ENCODE measurements around the gene RPL38. TPM values are rescaled to one million over a fixed set of nuclear protein-coding genes. Genes with fewer than 3 reads are reported as not detected.

Gene RPL38
- total RNA-seq, 1 donor from 2014 or later, result 747 TPM

DNA sequence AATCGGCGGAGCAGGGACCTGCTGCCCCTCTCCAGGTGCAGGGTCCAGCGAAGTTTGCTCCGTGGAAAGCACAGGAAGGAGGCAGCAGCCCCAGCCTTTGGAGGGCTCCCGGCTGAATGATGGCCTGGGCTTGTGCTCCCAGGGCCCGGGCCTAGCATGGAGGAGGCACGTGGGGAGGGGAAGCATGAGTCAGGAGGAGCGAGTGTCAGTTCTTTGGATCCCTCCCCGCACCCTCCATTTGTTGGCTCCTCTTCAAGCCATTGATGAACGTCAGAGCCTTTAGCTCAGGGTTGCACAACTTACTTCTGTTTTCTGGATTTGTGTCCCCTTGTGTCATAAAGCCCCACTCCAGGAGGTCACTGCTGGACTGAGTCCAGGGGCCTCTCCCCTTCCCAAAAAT lies 35.7 kb downstream of the RPL38 start:
- ATAC-seq, result no peak
- DNase-seq (ENCODE audit: missing footprints), result no peak
- intact Hi-C loops (cut with DNase I), result no loop called here

GRCh38 chr17:74240618-74241205 lies 37.2 kb downstream of the RPL38 start:
- ATAC-seq (no peak), DNase-seq (ENCODE audit: missing footprints) (peak; percentile 21)
- intact Hi-C loops (cut with DNase I), result no loop called here

DNA sequence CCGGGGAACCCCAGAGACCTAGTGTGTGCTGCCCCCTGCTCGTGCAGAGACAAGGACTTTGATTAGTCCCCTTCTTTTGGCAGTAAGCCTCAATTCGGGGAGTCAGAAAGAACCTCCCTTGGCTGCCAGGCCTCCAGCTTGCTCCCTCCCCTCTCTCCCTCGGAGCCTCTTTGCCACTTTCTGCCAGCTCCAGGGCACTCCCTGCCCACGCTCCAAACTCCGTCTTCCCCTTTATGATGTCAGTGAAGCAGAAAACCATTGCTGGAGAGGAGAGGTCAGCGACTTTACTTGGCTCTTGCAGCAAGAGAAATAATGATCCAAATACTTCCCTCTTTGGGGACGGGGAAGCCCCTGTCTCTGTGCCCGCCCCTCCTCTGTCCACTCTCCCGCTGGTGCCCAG lies 38.0 kb downstream of the RPL38 start:
- peak; percentile 33 for ATAC-seq
- DNase-seq (ENCODE audit: missing footprints), result peak; percentile 64
- intact Hi-C loops (cut with DNase I), result no loop called here

GRCh38 chr17:74241847-74242246 lies 38.4 kb downstream of the RPL38 start:
- ATAC-seq (no peak), DNase-seq (ENCODE audit: missing footprints) (no peak)
- intact Hi-C loops (cut with DNase I), result loop anchor here (2.0 kb wide), 1 partner anchor 27 kb away; no protein-coding TSS in a partner anchor

- ATAC-seq (peak; percentile 87), DNase-seq (ENCODE audit: missing footprints) (no peak)
- intact Hi-C loops (cut with DNase I), result loop anchor here (1.0 to 2.0 kb wide), 2 partner anchors 28 to 53 kb away; no protein-coding TSS in a partner anchor
Observed at GRCh38 chr17:74243013-74243755, 39.7 kb downstream of the RPL38 start.

DNA sequence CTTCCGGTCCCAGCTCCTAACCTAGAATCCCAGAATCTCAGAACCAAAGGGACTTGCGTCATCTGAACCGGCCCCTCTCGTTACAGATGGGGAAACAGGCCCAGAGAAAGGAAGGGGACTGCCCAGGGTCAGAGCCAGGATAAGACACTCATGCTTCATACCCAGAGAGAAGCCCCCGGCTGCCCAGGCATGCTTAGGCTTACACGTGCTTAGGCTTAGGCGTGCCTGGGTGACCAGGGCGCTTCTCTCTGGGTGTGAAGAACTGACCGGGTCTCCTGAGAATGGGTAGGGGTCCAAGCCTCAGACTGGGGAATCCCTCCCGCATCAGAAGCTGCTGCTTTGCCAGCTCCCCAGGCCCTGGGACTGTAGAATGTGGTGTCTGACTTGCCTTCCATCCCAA lies 40.6 kb downstream of the RPL38 start:
- intact Hi-C loops (cut with DNase I), result no loop called here
- DNase-seq (ENCODE audit: missing footprints) (no peak), ATAC-seq (no peak)

DNA sequence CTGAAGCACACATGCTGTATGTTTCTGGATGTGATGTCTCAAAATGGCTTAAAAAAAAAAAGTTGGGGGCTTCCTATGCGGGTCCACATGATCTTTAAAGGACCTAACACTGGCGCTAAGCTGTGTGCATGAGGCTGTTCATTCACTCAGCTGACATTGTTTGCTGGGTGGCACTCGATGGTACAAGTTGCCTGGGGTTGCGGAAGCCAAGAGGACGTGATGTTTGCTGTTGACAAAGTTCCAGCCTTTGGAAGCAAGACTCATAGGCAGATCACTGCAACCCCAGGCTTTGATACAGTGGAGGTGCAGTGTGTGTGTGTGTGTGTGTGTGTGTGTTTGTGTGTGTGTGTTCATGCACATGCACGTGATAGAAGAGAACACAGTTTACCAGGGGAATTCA lies 41.1 kb downstream of the RPL38 start:
- DNase-seq (ENCODE audit: missing footprints) (no peak), ATAC-seq (peak; percentile 50)
- intact Hi-C loops (cut with DNase I), result no loop called here

GRCh38 chr17:74245145-74245831 lies 41.8 kb downstream of the RPL38 start:
- intact Hi-C loops (cut with DNase I), result no loop called here
- ATAC-seq (no peak), DNase-seq (ENCODE audit: missing footprints) (no peak)

- DNase-seq (ENCODE audit: missing footprints), result no peak
- intact Hi-C loops (cut with DNase I), result no loop called here
- no peak for ATAC-seq
Observed at GRCh38 chr17:74245871-74246270, 42.4 kb downstream of the RPL38 start.

DNA sequence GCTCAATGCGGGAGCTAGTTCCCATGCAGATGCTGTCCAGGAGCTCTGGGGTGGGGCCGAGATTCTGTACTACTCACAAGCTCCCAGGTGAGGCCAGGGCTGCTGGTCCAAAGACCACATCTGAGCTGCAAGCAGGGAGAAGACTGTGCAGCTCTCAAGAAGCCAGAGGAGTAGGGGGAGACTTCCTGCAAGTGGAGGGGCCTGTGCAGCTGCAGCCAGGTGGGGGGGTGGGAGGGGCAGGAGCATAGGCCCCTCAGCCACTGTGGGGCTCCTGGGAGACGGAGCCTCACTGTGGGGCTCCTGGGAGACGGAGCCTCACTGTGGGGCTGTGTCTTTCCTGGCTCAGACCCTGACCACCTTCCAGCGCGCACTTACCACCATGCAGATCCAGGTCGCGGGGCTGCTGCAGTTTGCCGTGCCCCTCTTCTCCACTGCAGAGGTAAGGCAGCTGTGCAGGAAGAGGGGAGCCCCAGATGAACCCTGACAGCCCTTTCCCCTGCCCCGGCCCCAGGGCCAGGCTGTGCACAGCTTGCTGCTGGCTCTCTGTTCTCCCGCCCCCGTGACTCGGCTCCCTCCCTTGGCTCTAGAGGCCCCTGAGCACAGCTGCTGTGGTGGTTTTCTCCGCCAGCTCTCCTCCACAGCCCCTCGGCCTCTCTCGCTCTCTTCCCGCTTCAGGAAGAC lies 46.3 kb downstream of the RPL38 start:
- DNase-seq (ENCODE audit: missing footprints) (peak; percentile 44), ATAC-seq (no peak)
- intact Hi-C loops (cut with DNase I), result no loop called here

- intact Hi-C loops (cut with DNase I), result no loop called here
- DNase-seq (ENCODE audit: missing footprints) (no peak), ATAC-seq (no peak)
Observed at GRCh38 chr17:74250324-74250995, 47.0 kb downstream of the RPL38 start.

GRCh38 chr17:74251051-74251450 lies 47.6 kb downstream of the RPL38 start:
- ATAC-seq (no peak), DNase-seq (ENCODE audit: missing footprints) (no peak)
- intact Hi-C loops (cut with DNase I), result no loop called here

DNA sequence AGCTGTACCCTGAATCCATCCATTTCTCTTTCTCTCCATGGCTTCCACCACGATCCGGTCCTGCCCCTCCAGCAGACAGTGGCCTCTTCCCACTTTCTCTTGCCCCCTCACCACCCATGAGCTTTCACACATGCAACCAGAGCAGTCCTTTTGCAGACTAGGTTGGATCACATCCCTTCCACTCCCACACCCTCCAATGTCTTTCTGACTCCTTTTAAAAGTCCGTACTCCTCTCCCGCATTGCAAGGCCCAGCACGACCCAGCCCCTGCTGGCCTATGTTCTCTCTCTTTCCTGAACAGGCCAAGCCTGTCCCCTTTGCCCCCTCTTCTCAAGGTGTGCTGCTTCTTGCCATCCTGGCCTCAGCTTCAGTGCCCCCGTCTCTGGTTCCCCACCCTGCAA lies 48.1 kb downstream of the RPL38 start:
- intact Hi-C loops (cut with DNase I), result no loop called here
- no peak for ATAC-seq
- no peak for DNase-seq (ENCODE audit: missing footprints)

DNA sequence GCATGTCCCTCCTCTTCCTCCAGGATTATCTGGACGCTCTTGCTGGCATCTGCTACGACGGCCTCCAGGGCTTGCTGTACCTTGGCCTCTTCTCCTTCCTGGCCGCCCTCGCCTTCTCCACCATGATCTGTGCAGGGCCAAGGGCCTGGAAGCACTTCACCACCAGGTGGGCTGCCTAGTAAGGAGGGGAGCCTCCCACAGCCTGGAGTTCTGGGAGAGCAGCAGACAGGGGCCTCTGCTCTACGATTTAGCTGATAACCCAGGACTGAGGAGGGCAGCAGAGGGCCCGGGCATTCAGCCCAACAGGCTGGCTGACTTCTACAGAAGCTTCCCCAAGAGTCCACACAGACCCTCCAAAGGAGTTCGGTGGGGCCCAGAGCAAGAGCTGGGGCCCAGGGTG lies 48.7 kb downstream of the RPL38 start:
- DNase-seq (ENCODE audit: missing footprints) (no peak), ATAC-seq (no peak)
- intact Hi-C loops (cut with DNase I), result no loop called here

GRCh38 chr17:74253036-74253435 lies 49.6 kb downstream of the RPL38 start:
- no peak for ATAC-seq
- DNase-seq (ENCODE audit: missing footprints), result no peak
- intact Hi-C loops (cut with DNase I), result no loop called here

DNA sequence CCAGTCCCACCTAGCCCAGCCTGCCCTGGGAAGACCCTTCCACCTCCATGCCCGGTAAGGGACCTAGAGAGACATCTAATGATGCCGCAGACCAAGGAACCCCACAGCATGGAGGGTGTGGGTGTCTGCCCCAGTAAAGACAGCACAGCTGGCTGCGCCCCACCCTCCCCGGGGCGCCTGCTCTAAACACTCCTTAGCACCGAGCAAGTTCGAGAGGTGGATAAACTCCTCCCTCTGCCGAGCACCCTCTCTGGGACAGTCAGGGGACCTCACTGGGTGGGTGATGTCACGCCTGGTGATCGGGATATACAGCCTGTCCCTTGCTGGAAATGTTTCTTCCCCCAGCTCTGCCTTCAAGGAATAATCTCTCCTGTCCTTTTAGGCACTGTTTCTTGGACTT lies 53.8 kb downstream of the RPL38 start:
- no peak for ATAC-seq
- no peak for DNase-seq (ENCODE audit: missing footprints)
- intact Hi-C loops (cut with DNase I), result no loop called here

DNA sequence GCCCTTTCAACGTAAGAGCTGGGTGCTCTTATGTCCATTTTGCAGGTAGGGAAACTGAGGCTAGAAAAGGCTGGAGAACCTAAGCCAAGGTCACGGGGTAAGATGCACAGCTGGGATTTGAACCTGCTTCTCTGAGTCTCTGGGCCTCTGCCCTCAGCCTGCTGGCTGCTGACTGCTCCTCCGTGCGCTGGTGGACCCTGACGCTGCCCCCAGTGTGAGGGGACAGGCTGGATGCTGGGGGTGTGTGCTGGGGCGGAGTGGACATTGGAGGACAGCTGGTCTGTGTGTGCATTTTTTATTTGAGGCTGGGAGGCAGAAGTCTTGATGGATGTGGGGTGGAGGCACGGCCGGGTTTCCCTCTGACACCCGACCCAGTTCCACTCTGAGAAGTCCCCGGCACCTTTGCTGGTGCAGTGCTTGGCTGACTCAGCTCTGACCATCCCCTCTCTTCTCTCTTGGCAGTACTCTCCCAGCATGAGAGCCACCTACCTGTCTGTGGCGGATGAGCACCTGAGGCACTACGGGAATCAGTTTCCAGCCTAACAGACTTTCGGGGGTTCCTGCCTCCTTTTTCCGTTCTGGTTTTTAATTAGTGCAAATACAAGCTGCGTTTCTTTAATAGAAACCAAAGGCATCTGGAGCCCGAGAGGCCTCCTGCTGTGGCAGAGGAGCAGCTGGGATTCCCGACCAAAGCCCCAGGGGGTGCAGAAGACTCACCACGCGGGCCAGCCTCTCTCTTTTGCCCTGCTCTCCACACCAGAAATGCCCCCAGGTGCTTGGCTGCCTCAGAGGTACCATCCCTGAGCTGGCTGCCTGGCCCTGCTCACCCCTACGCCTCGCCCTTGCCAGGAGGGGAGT lies 56.4 kb downstream of the RPL38 start:
- intact Hi-C loops (cut with DNase I), result no loop called here
- DNase-seq (ENCODE audit: missing footprints) (no peak), ATAC-seq (no peak)
